Testis (tissue), 3 donors: ENCODE measurements around the gene KLF15. TPM values are rescaled to one million over a fixed set of nuclear protein-coding genes. Genes with fewer than 3 reads are reported as not detected.
A peak's percentile ranks its signal among the peaks of the same experiment; 100 is the strongest.

Source experiments
- DNase-seq: peaks from one replicate; pipeline ENCODE4 v3.0.0-alpha.2; 2019
- H3K27ac ChIP-seq, 2 donors: fragments of 200-600 bp; sonication (generic); one replicate each; pipeline ENCODE4 v1.5.1; 2019
- H3K27me3 ChIP-seq: fragments of 200-600 bp; sonication (generic); one replicate; pipeline ENCODE4 v1.5.1; 2019
- H3K36me3 ChIP-seq: fragments of 200-600 bp; sonication (generic); one replicate; pipeline ENCODE4 v1.5.1; 2017; ENCODE audit warnings: low read depth; ENCODE audit errors: missing control alignments
- H3K4me1 ChIP-seq: fragments of 200-600 bp; sonication (generic); one replicate; pipeline ENCODE4 v1.5.1; 2019
- H3K4me3 ChIP-seq, 2 donors: fragments of 200-600 bp; sonication (generic); one replicate each; pipeline ENCODE4 v1.5.1; 2017 to 2019
- H3K9me3 ChIP-seq: fragments of 200-600 bp; sonication (generic); one replicate; pipeline ENCODE4 v1.5.1; 2017
- POLR2A ChIP-seq: fragments of 450-650 bp; IDR thresholded peaks from one replicate; pipeline ENCODE4 v1.6.1; 2017; ENCODE audit warnings: antibody characterized with exemption, mild to moderate bottlenecking, moderate library complexity
- WGBS, 2 donors: methylation state at CpG; one replicate each; pipeline ENCODE4 v1.1.5; 2018; 5-methylcytosine and 5-hydroxymethylcytosine counted together
- intact Hi-C: fragments of 100-400 bp; cut with DNase I; formaldehyde crosslinking; loops from one replicate; pipeline ENCODE4 v1.15.1; 2023; ENCODE audit warnings: low total_unique reads
- polyA plus RNA-seq: library from polyadenylated mRNA; stranded (reverse); fragments of 350-450 nt; fragmentation: Illumina TruSeq; extraction: RNeasy Lipid Tissue Mini Kit (QIAGEN cat#74804); gene quantifications from one replicate; pipeline ENCODE4 v1.2.3, GENCODE V29; 2014; ENCODE audit warnings: low read depth, low replicate concordance; ENCODE audit not compliant: insufficient read depth
- total RNA-seq, 2 donors: library from RNA; depleted of rRNA; stranded (reverse); fragments of >200 nt; gene quantifications; one replicate each; pipeline ENCODE4 v1.2.3, GENCODE V29; 2016
- TF ChIP-seq, protein P1 (sequence below), 3 experiments: fragments of 450-650 bp in 2 of 3; fragments of 200-600 bp in 1 of 3; sonication (generic) in 1 of 3; IDR thresholded peaks; one replicate each; pipeline ENCODE4 v1.5.1; 2016 to 2019; ENCODE audit warnings: antibody characterized with exemption in 3 of 3, mild to moderate bottlenecking in 2 of 3, moderate library complexity in 1 of 3

The KLF15 gene
- total and polyA plus RNA-seq, 3 donors from 2014 or later: 8.5 to 36.1 (median 32.0) TPM

DNA sequence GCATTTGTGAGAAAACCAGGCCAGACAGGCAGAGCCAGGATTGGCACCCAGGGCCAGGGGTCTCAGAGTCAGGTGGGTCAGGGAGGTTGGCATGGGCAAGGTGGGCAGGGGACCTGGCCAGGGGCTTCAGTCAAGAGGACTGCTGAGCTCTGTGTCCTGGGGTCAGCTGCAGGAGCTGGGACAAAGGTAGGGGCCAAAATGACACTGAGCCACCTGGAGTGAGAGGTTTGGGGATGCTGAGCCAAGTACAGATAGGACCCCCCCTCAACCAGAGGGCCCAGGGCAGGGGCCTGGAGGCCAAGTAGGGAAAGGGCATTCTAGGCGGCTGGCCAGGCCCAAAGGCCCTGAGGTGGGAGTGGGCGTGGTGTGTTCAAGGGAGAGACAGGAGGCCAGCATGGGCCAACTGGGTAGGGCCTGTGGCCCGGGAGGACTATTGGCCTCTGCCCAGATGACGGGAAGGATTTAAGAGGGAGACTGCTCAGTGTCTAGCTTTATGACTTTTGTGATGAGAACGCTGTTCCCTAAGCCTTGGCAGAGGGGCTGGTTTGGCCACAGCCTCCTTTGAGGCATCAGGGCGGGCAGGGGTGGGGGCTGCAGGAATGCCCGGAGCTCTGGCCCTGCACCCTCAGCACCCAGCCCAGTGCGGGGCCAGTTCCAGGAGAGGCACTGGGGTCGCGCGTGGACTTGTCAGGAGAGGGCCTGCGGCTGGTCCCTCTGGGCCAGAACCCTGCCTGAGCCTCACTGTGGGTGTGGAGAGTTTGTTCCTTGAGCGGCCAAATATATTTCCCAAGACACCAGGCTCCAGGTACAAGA, 40.6 kb upstream of the KLF15 start:
- no peaks in the 10 kb centered on the region for H3K36me3 ChIP-seq
- DNase-seq: no peak
- no peaks in the 10 kb centered on the region for H3K4me1 ChIP-seq
- no peak overlapping the region for H3K27ac ChIP-seq
- H3K4me3 ChIP-seq: no peak overlapping the region
- TF ChIP-seq, protein P1, sequence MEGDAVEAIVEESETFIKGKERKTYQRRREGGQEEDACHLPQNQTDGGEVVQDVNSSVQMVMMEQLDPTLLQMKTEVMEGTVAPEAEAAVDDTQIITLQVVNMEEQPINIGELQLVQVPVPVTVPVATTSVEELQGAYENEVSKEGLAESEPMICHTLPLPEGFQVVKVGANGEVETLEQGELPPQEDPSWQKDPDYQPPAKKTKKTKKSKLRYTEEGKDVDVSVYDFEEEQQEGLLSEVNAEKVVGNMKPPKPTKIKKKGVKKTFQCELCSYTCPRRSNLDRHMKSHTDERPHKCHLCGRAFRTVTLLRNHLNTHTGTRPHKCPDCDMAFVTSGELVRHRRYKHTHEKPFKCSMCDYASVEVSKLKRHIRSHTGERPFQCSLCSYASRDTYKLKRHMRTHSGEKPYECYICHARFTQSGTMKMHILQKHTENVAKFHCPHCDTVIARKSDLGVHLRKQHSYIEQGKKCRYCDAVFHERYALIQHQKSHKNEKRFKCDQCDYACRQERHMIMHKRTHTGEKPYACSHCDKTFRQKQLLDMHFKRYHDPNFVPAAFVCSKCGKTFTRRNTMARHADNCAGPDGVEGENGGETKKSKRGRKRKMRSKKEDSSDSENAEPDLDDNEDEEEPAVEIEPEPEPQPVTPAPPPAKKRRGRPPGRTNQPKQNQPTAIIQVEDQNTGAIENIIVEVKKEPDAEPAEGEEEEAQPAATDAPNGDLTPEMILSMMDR (IDR thresholded peaks at IDR 0.05): no peak
- no peak for TF ChIP-seq POLR2A
- H3K9me3 ChIP-seq: no peaks in the 10 kb centered on the region
- 84 to 94% methylated on average over 3 to 13 of the region's 13 CpGs for WGBS, 2 donors
- H3K27me3 ChIP-seq: no peaks in the 10 kb centered on the region
- intact Hi-C loops: loop anchor here (10.0 kb wide), 2 partner anchors 133 to 263 kb away; no protein-coding TSS in a partner anchor

DNA sequence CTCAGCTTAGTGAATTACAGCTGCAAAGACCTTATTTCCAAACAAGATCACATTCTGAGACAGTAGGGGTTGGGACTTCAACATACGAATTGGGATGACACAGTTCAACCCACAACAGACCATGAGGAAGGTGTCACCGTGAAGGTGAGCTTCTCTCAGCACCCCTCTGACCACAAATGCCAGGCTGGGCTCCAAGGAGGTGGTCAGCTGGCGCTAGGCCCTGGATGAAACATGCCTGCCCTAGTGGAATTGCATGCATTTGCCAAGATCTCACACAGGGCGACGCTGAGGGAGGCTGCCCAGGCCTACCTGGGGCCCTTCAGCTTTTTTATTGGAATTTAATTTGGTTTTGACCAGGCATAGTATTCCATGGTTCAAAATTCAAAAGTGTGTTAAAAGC, 39.3 kb upstream of the KLF15 start:
- no peak for DNase-seq
- H3K36me3 ChIP-seq: no peaks in the 10 kb centered on the region
- no peak overlapping the region for H3K4me3 ChIP-seq
- H3K27ac ChIP-seq: no peak overlapping the region
- no peaks in the 10 kb centered on the region for H3K27me3 ChIP-seq
- no peak for TF ChIP-seq POLR2A
- TF ChIP-seq, protein P1 (IDR thresholded peaks at IDR 0.05): no peak
- H3K9me3 ChIP-seq: no peaks in the 10 kb centered on the region
- no peaks in the 10 kb centered on the region for H3K4me1 ChIP-seq
- intact Hi-C loops: loop anchor here (10.0 kb wide), 2 partner anchors 132 to 262 kb away; no protein-coding TSS in a partner anchor
- 92 to 95% methylated on average over 4 to 5 of the region's 5 CpGs for WGBS, 2 donors

DNA sequence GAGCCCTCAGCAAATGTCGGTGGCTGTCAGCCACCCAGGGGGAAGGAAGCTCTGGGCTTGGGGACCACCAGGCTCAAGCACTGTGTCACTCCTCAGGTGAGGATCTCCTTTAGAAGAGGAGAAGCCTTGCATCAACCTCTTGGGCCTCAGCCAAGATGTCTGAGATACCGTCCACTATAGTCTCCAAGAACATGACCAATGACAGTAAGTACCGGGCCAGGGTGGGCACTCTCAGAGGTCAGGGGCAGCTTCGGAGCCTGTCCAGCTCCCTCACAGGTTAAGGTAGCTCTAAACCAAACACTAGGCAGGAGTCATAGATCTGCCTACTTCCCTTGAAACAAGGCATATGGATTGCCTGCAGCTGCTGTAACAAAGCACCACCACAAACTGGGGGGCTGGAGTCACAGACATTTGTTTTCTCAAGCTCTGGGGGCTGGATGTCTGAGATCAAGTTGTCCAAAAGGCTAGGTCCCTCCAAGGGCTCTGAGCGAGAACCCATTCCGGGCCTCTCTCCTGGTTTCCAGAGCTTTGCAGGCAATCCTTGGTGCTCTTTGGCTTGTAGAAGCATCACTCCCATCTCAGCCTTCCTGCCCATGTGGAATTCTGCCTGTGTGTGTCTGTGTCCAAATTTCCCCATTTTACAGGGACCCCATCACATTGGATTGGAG, 38.8 kb upstream of the KLF15 start:
- Histone ChIP-seq H3K9me3 (no peaks in the 10 kb centered on the region), H3K4me1 (no peaks in the 10 kb centered on the region), H3K27me3 (no peaks in the 10 kb centered on the region), H3K36me3 (no peaks in the 10 kb centered on the region), H3K27ac (no peak overlapping the region), H3K4me3 (peak overlapping the region in 1 of 2 donors; percentile 37)
- TF ChIP-seq, protein P1 (IDR thresholded peaks at IDR 0.05): no peak
- TF ChIP-seq POLR2A: no peak
- intact Hi-C loops: loop anchor here (10.0 kb wide), 2 partner anchors 131 to 261 kb away; no protein-coding TSS in a partner anchor
- 87 to 93% methylated on average over 4 to 6 of the region's 6 CpGs for WGBS, 2 donors
- no peak for DNase-seq

DNA sequence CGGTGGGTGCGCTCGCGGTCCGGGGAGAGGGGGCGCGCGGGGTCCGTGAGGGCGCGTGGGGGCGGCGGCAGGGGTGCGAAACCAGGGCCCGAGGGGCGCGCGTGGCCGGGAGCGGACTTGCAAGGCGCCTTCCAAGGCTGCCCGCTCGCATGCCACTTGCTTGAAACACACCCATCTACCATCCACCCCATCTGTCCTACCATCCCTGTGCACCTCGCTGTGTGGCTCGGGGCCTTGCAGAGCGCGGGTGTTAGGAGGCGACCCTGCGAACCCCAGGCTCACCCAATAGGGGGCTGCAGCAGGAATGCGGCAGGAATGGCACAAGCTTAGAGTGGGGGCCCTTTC, 37.7 kb upstream of the KLF15 start:
- TF ChIP-seq POLR2A: no peak
- TF ChIP-seq, protein P1 (IDR thresholded peaks at IDR 0.05): no peak
- no peak for DNase-seq
- 13 to 15% methylated on average over 13 to 30 of the region's 30 CpGs for WGBS, 2 donors
- no peaks in the 10 kb centered on the region for H3K27me3 ChIP-seq
- H3K27ac ChIP-seq: no peak overlapping the region
- H3K4me1 ChIP-seq: no peaks in the 10 kb centered on the region
- intact Hi-C loops: loop anchor here (10.0 kb wide), 2 partner anchors 130 to 260 kb away; no protein-coding TSS in a partner anchor
- no peaks in the 10 kb centered on the region for H3K36me3 ChIP-seq
- H3K4me3 ChIP-seq: peak overlapping the region; percentile 35 to 37
- H3K9me3 ChIP-seq: no peaks in the 10 kb centered on the region
